ENCODE measurements around the gene SORCS1.

SORCS1 gene

GRCh38 chr10:106949680-106950478 is 214.6 kb downstream of the SORCS1 start:
- Histone ChIP-seq H3K36me3 (ENCODE audit: control insufficient read depth, insufficient read depth, low read length) (no peaks in the 10 kb centered on the region), H3K4me1 (no peaks in the 10 kb centered on the region), H2AFZ (no peak overlapping the region), H3K9ac (no peak overlapping the region), H3K4me2 (ENCODE audit: low read length) (no peak overlapping the region), H3K27ac (no peak overlapping the region), H3K9me3 (ENCODE audit: control insufficient read depth, low read length) (no peaks in the 10 kb centered on the region), H3K79me2 (no peaks in the 10 kb centered on the region), H3K27me3 (ENCODE audit: control insufficient read depth, insufficient read depth, low read length) (no peaks in the 10 kb centered on the region), H3K4me3 (ENCODE audit: low read depth, low read length) (no peak overlapping the region)
- TF ChIP-seq, protein P1, sequence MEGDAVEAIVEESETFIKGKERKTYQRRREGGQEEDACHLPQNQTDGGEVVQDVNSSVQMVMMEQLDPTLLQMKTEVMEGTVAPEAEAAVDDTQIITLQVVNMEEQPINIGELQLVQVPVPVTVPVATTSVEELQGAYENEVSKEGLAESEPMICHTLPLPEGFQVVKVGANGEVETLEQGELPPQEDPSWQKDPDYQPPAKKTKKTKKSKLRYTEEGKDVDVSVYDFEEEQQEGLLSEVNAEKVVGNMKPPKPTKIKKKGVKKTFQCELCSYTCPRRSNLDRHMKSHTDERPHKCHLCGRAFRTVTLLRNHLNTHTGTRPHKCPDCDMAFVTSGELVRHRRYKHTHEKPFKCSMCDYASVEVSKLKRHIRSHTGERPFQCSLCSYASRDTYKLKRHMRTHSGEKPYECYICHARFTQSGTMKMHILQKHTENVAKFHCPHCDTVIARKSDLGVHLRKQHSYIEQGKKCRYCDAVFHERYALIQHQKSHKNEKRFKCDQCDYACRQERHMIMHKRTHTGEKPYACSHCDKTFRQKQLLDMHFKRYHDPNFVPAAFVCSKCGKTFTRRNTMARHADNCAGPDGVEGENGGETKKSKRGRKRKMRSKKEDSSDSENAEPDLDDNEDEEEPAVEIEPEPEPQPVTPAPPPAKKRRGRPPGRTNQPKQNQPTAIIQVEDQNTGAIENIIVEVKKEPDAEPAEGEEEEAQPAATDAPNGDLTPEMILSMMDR (IDR thresholded peaks at IDR 0.05), result no peak

DNA sequence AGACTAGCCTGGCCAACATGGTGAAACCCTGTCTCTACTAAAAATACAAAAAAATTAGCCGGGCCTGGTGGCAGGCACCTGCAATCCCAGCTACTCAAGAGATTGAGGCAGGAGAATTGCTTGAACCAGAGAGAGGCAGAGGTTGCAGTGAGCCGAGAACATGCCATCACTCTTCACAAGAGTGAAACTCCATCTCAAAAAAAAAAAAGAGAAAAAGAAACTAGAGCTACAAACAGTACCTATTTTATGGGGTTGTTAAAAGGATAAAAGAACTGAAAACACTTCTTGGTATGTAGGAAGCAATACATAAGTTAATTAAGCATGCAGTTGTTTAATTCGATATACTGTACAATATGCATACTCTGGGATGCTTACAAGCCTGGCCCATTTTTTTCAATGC is 216.9 kb downstream of the SORCS1 start:
- H3K27me3 ChIP-seq (ENCODE audit: control insufficient read depth, insufficient read depth, low read length), result no peaks in the 10 kb centered on the region
- no peak overlapping the region for H3K27ac ChIP-seq
- no peaks in the 10 kb centered on the region for H3K36me3 ChIP-seq (ENCODE audit: control insufficient read depth, insufficient read depth, low read length)
- no peak overlapping the region for H3K4me2 ChIP-seq (ENCODE audit: low read length)
- no peaks in the 10 kb centered on the region for H3K79me2 ChIP-seq
- no peak overlapping the region for H3K9ac ChIP-seq
- H3K4me3 ChIP-seq (ENCODE audit: low read depth, low read length), result no peak overlapping the region
- no peaks in the 10 kb centered on the region for H3K4me1 ChIP-seq
- TF ChIP-seq, protein P1 (IDR thresholded peaks at IDR 0.05), result no peak
- no peak overlapping the region for H2AFZ ChIP-seq
- no peaks in the 10 kb centered on the region for H3K9me3 ChIP-seq (ENCODE audit: control insufficient read depth, low read length)

DNA sequence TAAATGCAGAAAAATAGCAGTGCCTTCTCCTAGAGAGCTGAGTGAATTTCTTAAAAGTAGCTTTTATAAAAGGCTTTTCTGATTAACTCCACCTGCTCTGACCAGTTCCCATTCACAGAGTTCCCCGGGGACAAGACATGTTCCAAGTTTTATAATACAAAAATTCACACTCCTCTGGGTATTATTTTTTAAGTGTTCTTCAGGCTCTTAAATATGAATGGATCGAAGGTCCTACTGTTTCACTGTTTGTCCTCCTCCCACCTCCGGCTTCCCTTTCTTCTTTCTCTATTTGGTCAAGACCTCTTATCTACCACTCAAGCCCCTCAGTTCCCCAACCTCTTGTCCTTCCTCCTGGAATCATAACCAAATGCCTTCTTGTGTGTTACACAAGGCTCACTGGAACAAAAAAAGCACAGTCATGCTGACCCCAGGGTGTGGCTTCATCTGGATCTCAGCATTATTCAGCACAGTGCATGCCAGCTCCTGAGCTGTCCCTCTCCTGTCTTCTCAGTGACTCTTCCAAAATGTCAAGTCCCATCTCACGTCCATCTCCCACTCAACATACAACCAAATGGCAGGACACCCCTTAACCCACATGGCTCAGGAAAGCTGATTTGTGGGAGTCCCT is 222.4 kb downstream of the SORCS1 start:
- Histone ChIP-seq H3K9me3 (ENCODE audit: control insufficient read depth, low read length) (no peaks in the 10 kb centered on the region), H3K36me3 (ENCODE audit: control insufficient read depth, insufficient read depth, low read length) (no peaks in the 10 kb centered on the region), H3K4me2 (ENCODE audit: low read length) (no peak overlapping the region), H3K4me1 (no peaks in the 10 kb centered on the region), H2AFZ (no peak overlapping the region), H3K9ac (no peak overlapping the region), H3K27ac (no peak overlapping the region), H3K27me3 (ENCODE audit: control insufficient read depth, insufficient read depth, low read length) (no peaks in the 10 kb centered on the region), H3K4me3 (ENCODE audit: low read depth, low read length) (no peak overlapping the region), H3K79me2 (no peaks in the 10 kb centered on the region)
- TF ChIP-seq, protein P1 (IDR thresholded peaks at IDR 0.05), result no peak

DNA sequence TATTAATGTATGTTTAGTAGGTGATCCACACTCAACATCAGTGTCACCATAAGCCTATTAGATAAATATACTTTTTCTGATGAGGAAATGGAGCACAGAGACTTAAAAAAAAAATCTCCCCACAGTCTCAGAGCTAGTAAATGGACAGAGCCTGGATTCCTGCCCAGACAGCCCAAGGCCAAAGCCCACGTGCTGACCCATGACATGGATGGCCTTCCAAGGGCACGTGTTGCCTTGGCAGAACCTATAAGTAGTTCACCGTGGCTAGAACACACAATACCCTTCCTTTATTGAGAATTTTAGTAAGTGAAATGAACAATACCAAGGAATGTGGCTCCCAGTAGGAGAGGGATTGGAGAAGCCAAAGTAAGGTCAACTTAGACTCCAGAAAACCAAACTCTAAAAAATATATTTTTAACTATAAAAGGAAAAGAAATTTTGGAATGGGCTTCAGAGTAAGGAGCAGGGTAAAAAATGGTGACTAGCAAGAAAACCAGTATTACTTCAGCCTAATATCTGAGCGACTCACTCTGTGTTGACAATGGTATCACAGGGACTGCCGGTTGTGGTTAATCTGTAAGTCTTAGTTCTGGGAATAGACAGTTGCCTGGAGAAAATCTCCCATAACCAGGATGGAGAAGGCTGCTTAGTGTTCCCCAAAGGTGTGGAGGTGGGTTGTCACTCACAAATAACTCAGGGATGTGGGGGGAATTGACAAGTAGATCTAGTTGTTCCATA is 223.0 kb downstream of the SORCS1 start:
- TF ChIP-seq, protein P1 (IDR thresholded peaks at IDR 0.05), result no peak
- H3K4me3 ChIP-seq (ENCODE audit: low read depth, low read length), result no peak overlapping the region
- H2AFZ ChIP-seq, result no peak overlapping the region
- no peaks in the 10 kb centered on the region for H3K9me3 ChIP-seq (ENCODE audit: control insufficient read depth, low read length)
- no peak overlapping the region for H3K9ac ChIP-seq
- H3K4me1 ChIP-seq, result no peaks in the 10 kb centered on the region
- no peak overlapping the region for H3K4me2 ChIP-seq (ENCODE audit: low read length)
- H3K79me2 ChIP-seq, result no peaks in the 10 kb centered on the region
- H3K36me3 ChIP-seq (ENCODE audit: control insufficient read depth, insufficient read depth, low read length), result no peaks in the 10 kb centered on the region
- no peaks in the 10 kb centered on the region for H3K27me3 ChIP-seq (ENCODE audit: control insufficient read depth, insufficient read depth, low read length)
- no peak overlapping the region for H3K27ac ChIP-seq
